Caco-2 (cell line): Measurements from ENCODE around the gene CLPX. TPM values are rescaled to one million over a fixed set of nuclear protein-coding genes. Genes with fewer than 3 reads are reported as not detected.

Experiments used
- BruUV-seq: library from RNA; stranded (reverse); fragments of 400-500 nt; replicated peaks from 2 replicates; lab custom pipeline; 2021; lab: Mats Ljungman, UMichigan
- CTCF ChIA-PET: fragments of 300-600 bp; sonication (Branson Sonifier 250); formaldehyde crosslinking; loops from one replicate; lab custom pipeline; 2022; ENCODE audit warnings: antibody characterized with exemption; lab: Charles Lee
- POLR2A ChIA-PET: fragments of 300-600 bp; sonication (Branson Sonifier 250); formaldehyde crosslinking; loops from one replicate; lab custom pipeline; 2022; ENCODE audit warnings: antibody characterized with exemption; lab: Charles Lee
- DNase-seq, 2 experiments: peaks; one replicate each; pipeline versions ENCODE4 v3.0.0 to v3.0.0-alpha.2; 2020 to 2022
- H3K27me3 ChIP-seq: replicated peaks from 2 replicates; pipeline ENCODE4 v1.6.0; 2011; ENCODE audit warnings: low read length; ENCODE audit not compliant: control insufficient read depth, insufficient read depth
- H3K36me3 ChIP-seq: 2 replicates; pipeline ENCODE4 v1.5.1; 2011; ENCODE audit warnings: low read length; ENCODE audit not compliant: control insufficient read depth, insufficient read depth
- H3K4me1 ChIP-seq: fragments of 250-450 bp; sonication (Bioruptor Pico); 2 replicates; pipeline ENCODE4 v1.5.1; 2020; ENCODE audit warnings: mild to moderate bottlenecking
- H3K4me3 ChIP-seq: 2 replicates; pipeline ENCODE4 v1.5.1; 2011; ENCODE audit warnings: low read depth, mild to moderate bottlenecking, control low read depth, low read length
- H3K9me3 ChIP-seq: fragments of 250-450 bp; sonication (Bioruptor Pico); 2 replicates; pipeline ENCODE4 v1.5.1; 2020; ENCODE audit warnings: mild to moderate bottlenecking, moderate library complexity
- H3K27ac Mint-ChIP-seq: one replicate; pipeline ENCODE4 v1.8.0; 2022; ENCODE audit warnings: mixed read lengths; ENCODE audit not compliant: unreplicated experiment
- H3K27me3 Mint-ChIP-seq: one replicate; pipeline ENCODE4 v1.8.0; 2022; ENCODE audit warnings: mixed read lengths; ENCODE audit not compliant: insufficient read depth, unreplicated experiment
- H3K36me3 Mint-ChIP-seq: one replicate; pipeline ENCODE4 v1.8.0; 2022; ENCODE audit warnings: mild to moderate bottlenecking, mixed read lengths; ENCODE audit not compliant: insufficient read depth, unreplicated experiment
- H3K4me1 Mint-ChIP-seq: one replicate; pipeline ENCODE4 v1.8.0; 2022; ENCODE audit warnings: low read depth, mixed read lengths; ENCODE audit not compliant: unreplicated experiment
- H3K4me3 Mint-ChIP-seq: one replicate; pipeline ENCODE4 v1.8.0; 2022; ENCODE audit warnings: mild to moderate bottlenecking, moderate library complexity, mixed read lengths; ENCODE audit not compliant: unreplicated experiment
- H3K9me3 Mint-ChIP-seq: one replicate; pipeline ENCODE4 v1.8.0; 2022; ENCODE audit warnings: mixed read lengths; ENCODE audit not compliant: unreplicated experiment
- intact Hi-C: fragments of 100-400 bp; cut with micrococcal nuclease; formaldehyde crosslinking; loops from one replicate; pipeline ENCODE4 v1.10.0; 2022; ENCODE audit not compliant: unreplicated experiment
- total RNA-seq: library from RNA; stranded (reverse); gene quantifications from 2 replicates; pipeline ENCODE4 v1.2.3, GENCODE V29; 2022
- TF ChIP-seq, protein P1 (sequence below), 2 experiments: fragments of 200-600 bp in 1 of 2; IDR thresholded peaks; 1 replicate in 1 of 2; 2 replicates in 1 of 2; pipeline versions ENCODE4 v1.5.1 to v1.8.0; 2011 to 2022; ENCODE audit warnings: antibody characterized with exemption in 1 of 2, control low read depth in 1 of 2, inconsistent platforms in 1 of 2, low read depth in 1 of 2, low read length in 1 of 2, mild to moderate bottlenecking in 1 of 2, moderate library complexity in 1 of 2; ENCODE audit not compliant: insufficient read depth in 1 of 2, severe bottlenecking in 1 of 2, unreplicated experiment in 1 of 2

CLPX gene
- total RNA-seq, 1 experiment from 2014 or later: 59.4 TPM

DNA sequence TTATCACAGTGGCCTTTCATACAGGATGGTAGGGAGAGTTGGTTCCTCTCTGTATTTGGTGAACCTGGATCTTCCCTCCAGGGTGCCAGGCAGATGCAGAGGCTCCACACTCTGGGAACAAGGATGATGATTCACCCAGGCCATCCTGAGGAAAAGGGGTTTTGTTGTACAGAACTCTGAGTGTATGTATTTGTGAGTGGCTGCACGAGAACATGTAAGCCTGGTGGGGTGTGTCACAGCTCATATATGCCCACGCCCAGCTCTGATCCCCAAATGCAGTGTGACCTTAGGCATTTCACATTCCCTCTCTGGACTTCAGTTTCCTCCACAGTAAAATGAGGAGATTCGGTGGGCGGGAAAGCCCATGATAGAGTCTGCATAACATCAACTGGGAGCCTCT, 37.7 kb upstream of the CLPX start:
- CTCF ChIA-PET: interaction anchor here (0.5 kb wide), 1 partner anchor 102 kb away, joined by 3 read pairs; no protein-coding TSS in a partner anchor
- H3K27me3 ChIP-seq: no peaks in the 10 kb centered on the region
- no peak overlapping the region for H3K4me3 ChIP-seq
- peaks cover 33% of the 10 kb centered on the region for H3K4me1 ChIP-seq
- H3K36me3 ChIP-seq: no peaks in the 10 kb centered on the region; the same call in 1 of the 2 replicates
- POLR2A ChIA-PET: no interaction called here
- TF ChIP-seq, protein P1, sequence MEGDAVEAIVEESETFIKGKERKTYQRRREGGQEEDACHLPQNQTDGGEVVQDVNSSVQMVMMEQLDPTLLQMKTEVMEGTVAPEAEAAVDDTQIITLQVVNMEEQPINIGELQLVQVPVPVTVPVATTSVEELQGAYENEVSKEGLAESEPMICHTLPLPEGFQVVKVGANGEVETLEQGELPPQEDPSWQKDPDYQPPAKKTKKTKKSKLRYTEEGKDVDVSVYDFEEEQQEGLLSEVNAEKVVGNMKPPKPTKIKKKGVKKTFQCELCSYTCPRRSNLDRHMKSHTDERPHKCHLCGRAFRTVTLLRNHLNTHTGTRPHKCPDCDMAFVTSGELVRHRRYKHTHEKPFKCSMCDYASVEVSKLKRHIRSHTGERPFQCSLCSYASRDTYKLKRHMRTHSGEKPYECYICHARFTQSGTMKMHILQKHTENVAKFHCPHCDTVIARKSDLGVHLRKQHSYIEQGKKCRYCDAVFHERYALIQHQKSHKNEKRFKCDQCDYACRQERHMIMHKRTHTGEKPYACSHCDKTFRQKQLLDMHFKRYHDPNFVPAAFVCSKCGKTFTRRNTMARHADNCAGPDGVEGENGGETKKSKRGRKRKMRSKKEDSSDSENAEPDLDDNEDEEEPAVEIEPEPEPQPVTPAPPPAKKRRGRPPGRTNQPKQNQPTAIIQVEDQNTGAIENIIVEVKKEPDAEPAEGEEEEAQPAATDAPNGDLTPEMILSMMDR (IDR thresholded peaks at IDR 0.05; ENCODE audit: insufficient read depth in 1 of 2, low read depth in 1 of 2, low read length in 1 of 2, severe bottlenecking in 1 of 2, unreplicated experiment in 1 of 2): no peak
- Mint-ChIP-seq H3K27ac (no peak overlapping the region), H3K4me3 (no peak overlapping the region), H3K36me3 (no peaks in the 10 kb centered on the region), H3K9me3 (no peaks in the 10 kb centered on the region), H3K4me1 (peaks cover 14% of the 10 kb centered on the region), H3K27me3 (no peaks in the 10 kb centered on the region)
- intact Hi-C loops: no loop called here
- H3K9me3 ChIP-seq: no peaks in the 10 kb centered on the region
- DNase-seq: no peak
- BruUV-seq: no TSS peak

DNA sequence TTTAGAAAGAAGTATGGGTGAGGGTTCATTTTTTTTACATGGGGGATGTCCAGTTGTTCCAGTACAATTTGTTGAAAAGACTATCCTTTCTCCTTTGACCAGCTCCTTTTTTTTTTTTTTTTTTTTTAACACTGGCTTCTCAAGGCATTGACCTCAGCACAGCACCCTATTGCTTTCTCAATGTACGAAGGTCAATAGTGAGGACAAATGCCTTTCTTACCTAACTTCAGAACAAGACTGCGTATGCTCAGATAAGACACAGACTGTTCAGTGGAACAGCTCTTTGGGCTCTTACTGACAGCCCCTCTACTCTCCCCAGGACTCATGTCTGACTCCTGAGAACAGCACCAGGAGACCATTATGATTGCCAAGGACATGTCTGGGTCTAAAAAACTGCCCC, 36.6 kb upstream of the CLPX start:
- CTCF ChIA-PET: interaction anchor here (0.6 to 1.0 kb wide), 5 partner anchors 22 to 102 kb away, joined by 3 to 12 read pairs (median 8); partner anchors contain the start of gene RNU5B-1
- peaks cover 26% of the 10 kb centered on the region for H3K4me1 ChIP-seq
- H3K36me3 ChIP-seq: no peaks in the 10 kb centered on the region; the same call in 1 of the 2 replicates
- H3K27me3 ChIP-seq: no peaks in the 10 kb centered on the region
- no peaks in the 10 kb centered on the region for H3K27me3 Mint-ChIP-seq
- peak overlapping the region; percentile 55 for H3K27ac Mint-ChIP-seq
- H3K4me3 Mint-ChIP-seq: no peak overlapping the region
- POLR2A ChIA-PET: interaction anchor here (0.5 to 1.0 kb wide), 10 partner anchors 36 to 1068 kb away, joined by 3 to 18 read pairs (median 5); partner anchors contain the start of genes CLPX, PARP16 and RNU5B-1
- H3K9me3 ChIP-seq: no peaks in the 10 kb centered on the region
- no peaks in the 10 kb centered on the region for H3K9me3 Mint-ChIP-seq
- intact Hi-C loops: no loop called here
- BruUV-seq: no TSS peak
- no peaks in the 10 kb centered on the region for H3K36me3 Mint-ChIP-seq
- TF ChIP-seq, protein P1 (IDR thresholded peaks at IDR 0.05; ENCODE audit: insufficient read depth in 1 of 2, low read depth in 1 of 2, low read length in 1 of 2, severe bottlenecking in 1 of 2, unreplicated experiment in 1 of 2): no peak
- DNase-seq: peak in 1 of 2 experiments; percentile 39
- peaks cover 14% of the 10 kb centered on the region for H3K4me1 Mint-ChIP-seq
- no peak overlapping the region for H3K4me3 ChIP-seq

DNA sequence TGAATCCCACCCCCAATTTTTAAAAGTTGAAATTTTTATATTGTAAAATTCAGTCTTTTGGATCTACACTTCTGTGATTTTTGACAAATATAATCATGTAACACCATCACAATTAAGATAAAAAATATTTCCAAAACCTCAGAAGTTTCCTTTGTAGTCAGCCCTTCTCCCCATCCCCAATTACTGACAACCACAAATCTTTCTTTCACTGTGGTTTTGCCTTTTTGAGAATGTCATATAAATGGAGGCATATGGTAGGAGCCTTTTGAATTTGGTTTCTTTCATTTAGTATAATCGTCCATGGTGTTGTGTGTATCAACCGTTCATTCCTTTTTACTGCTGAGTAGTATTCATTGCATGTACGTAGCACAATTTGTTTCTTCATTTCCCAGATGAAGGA, 34.0 kb upstream of the CLPX start:
- H3K9me3 ChIP-seq: no peaks in the 10 kb centered on the region
- peaks cover 10% of the 10 kb centered on the region; the same call in 1 of the 2 replicates for H3K4me1 ChIP-seq
- intact Hi-C loops: no loop called here
- Mint-ChIP-seq H3K4me3 (no peak overlapping the region), H3K36me3 (no peaks in the 10 kb centered on the region), H3K27ac (no peak overlapping the region), H3K9me3 (no peaks in the 10 kb centered on the region), H3K4me1 (peaks cover 12% of the 10 kb centered on the region), H3K27me3 (no peaks in the 10 kb centered on the region)
- H3K36me3 ChIP-seq: no peaks in the 10 kb centered on the region
- ChIA-PET CTCF (no interaction called here), POLR2A (no interaction called here)
- no peak for DNase-seq
- no TSS peak for BruUV-seq
- TF ChIP-seq, protein P1 (IDR thresholded peaks at IDR 0.05; ENCODE audit: insufficient read depth in 1 of 2, low read depth in 1 of 2, low read length in 1 of 2, severe bottlenecking in 1 of 2, unreplicated experiment in 1 of 2): no peak
- H3K4me3 ChIP-seq: no peak overlapping the region
- no peaks in the 10 kb centered on the region for H3K27me3 ChIP-seq
